Endothelial cell of hepatic sinusoid (primary cell): ENCODE measurements around the gene LIPH.
"Not testable (repeated sequence)": the region's sequence is repeated elsewhere in the genome, so short reads cannot be mapped to it uniquely, and the experiment has no call there.

ENCODE experiments used
- in situ Hi-C: cut with HindIII; loops from 2 replicates; pipeline ENCODE4 v1.10.0; 2017; ENCODE audit warnings: low sequenced_read_pairs

Gene LIPH

GRCh38 chr3:185490241-185490640 is 62.1 kb downstream of the LIPH start:
- in situ Hi-C loops: no loop called here

- in situ Hi-C loops: no loop called here
These were observed 62.9 kb downstream of the LIPH start for GRCh38 chr3:185489462-185489861.

- in situ Hi-C loops: no loop called here
These were observed 63.9 kb downstream of the LIPH start for GRCh38 chr3:185488465-185488864.

- in situ Hi-C loops: no loop called here
These were observed 66.0 kb downstream of the LIPH start for GRCh38 chr3:185486394-185486793.

- in situ Hi-C loops: no loop called here
These were observed 68.1 kb downstream of the LIPH start for GRCh38 chr3:185484296-185484695.

GRCh38 chr3:185479373-185479945 is 72.9 kb downstream of the LIPH start:
- in situ Hi-C loops: no loop called here

GRCh38 chr3:185477316-185477715 is 75.1 kb downstream of the LIPH start:
- in situ Hi-C loops: no loop called here

GRCh38 chr3:185474922-185475321 is 77.5 kb downstream of the LIPH start:
- in situ Hi-C loops: loop anchor here (5.0 kb wide), 2 partner anchors 32 to 38 kb away; no protein-coding TSS in a partner anchor

- in situ Hi-C loops: loop anchor here (5.0 kb wide), 2 partner anchors 34 to 36 kb away; no protein-coding TSS in a partner anchor
These were observed 79.0 kb downstream of the LIPH start for GRCh38 chr3:185473290-185473815.

- in situ Hi-C loops: loop anchor here (5.0 kb wide), 2 partner anchors 33 to 37 kb away; no protein-coding TSS in a partner anchor
These were observed 82.1 kb downstream of the LIPH start for GRCh38 chr3:185470323-185470722.

GRCh38 chr3:185469542-185469941 is 82.8 kb downstream of the LIPH start:
- in situ Hi-C loops: no loop called here

GRCh38 chr3:185466123-185466522 is 86.3 kb downstream of the LIPH start:
- in situ Hi-C loops: not testable (repeated sequence)

GRCh38 chr3:185465471-185465870 is 86.9 kb downstream of the LIPH start:
- in situ Hi-C loops: no loop called here

GRCh38 chr3:185460719-185461350 is 91.6 kb downstream of the LIPH start:
- in situ Hi-C loops: no loop called here

GRCh38 chr3:185460309-185460708 is 92.1 kb downstream of the LIPH start:
- in situ Hi-C loops: no loop called here

- in situ Hi-C loops: no loop called here
These were observed 95.0 kb downstream of the LIPH start for GRCh38 chr3:185457376-185457775.
